Left ventricle myocardium inferior (tissue), 1 donor: Measurements from ENCODE around the gene DOHH. TPM values are rescaled to one million over a fixed set of nuclear protein-coding genes. Genes with fewer than 3 reads are reported as not detected.

Experiments
- DNase-seq: peaks from one replicate; pipeline ENCODE4 v3.0.0-alpha.2; 2020
- H3K27ac ChIP-seq: fragments of 200-600 bp; replicated peaks from 2 replicates; pipeline ENCODE4 v1.8.0; 2021
- H3K27me3 ChIP-seq: fragments of 200-600 bp; 2 replicates; pipeline ENCODE4 v1.8.0; 2021; ENCODE audit warnings: low read depth
- H3K36me3 ChIP-seq: fragments of 200-600 bp; 2 replicates; pipeline ENCODE4 v1.8.0; 2021
- H3K4me1 ChIP-seq: fragments of 200-600 bp; 2 replicates; pipeline ENCODE4 v1.8.0; 2021
- H3K4me3 ChIP-seq: fragments of 200-600 bp; 2 replicates; pipeline ENCODE4 v1.8.0; 2021; ENCODE audit warnings: mild to moderate bottlenecking, moderate library complexity
- H3K9me3 ChIP-seq: fragments of 200-600 bp; replicated peaks from 2 replicates; pipeline ENCODE4 v1.8.0; 2021
- CTCF ChIP-seq: fragments of 200-600 bp; IDR thresholded peaks from 2 replicates; pipeline ENCODE4 v1.8.0; 2021; ENCODE audit warnings: antibody characterized with exemption, mild to moderate bottlenecking, borderline replicate concordance
- intact Hi-C: fragments of 100-400 bp; cut with micrococcal nuclease; formaldehyde crosslinking; loops from one replicate; pipeline ENCODE4 v1.11.0; 2022
- total RNA-seq: library from RNA; stranded (reverse); fragmentation: NEBNext Ultra II Directional; extraction: Animal tissue kit (Norgen Biotek cat#: 25700); gene quantifications from one replicate; pipeline ENCODE4 v1.2.1, GENCODE V29; 2021
- donor health status: DM: no; HTN: yes; CAD: no; lungs with severe emphysema.

Gene DOHH
- total RNA-seq, 1 donor from 2014 or later = 11.1 TPM

- Histone ChIP-seq H3K4me1 (peaks cover 6% of the 10 kb centered on the region), H3K36me3 (peaks cover 58% of the 10 kb centered on the region), H3K9me3 (no peaks in the 10 kb centered on the region), H3K27me3 (no peaks in the 10 kb centered on the region), H3K4me3 (no peak overlapping the region), H3K27ac (no peak overlapping the region)
- no peak for TF ChIP-seq CTCF
- no peak for DNase-seq
- intact Hi-C loops = no loop called here
Measured at GRCh38 chr19:3494051-3494450, 6.4 kb downstream of the DOHH start.

- H3K27ac ChIP-seq = no peak overlapping the region
- peaks cover 58% of the 10 kb centered on the region for H3K36me3 ChIP-seq
- H3K4me1 ChIP-seq = peaks cover 2% of the 10 kb centered on the region
- TF ChIP-seq CTCF = no peak
- no peaks in the 10 kb centered on the region for H3K27me3 ChIP-seq
- DNase-seq = no peak
- H3K4me3 ChIP-seq = no peak overlapping the region
- intact Hi-C loops = no loop called here
- H3K9me3 ChIP-seq = no peaks in the 10 kb centered on the region
Measured at GRCh38 chr19:3493651-3494050, 6.8 kb downstream of the DOHH start.

- DNase-seq = no peak
- no peak for TF ChIP-seq CTCF
- intact Hi-C loops = no loop called here
- Histone ChIP-seq H3K27me3 (no peaks in the 10 kb centered on the region), H3K9me3 (no peaks in the 10 kb centered on the region), H3K4me1 (no peaks in the 10 kb centered on the region), H3K36me3 (peaks cover 58% of the 10 kb centered on the region), H3K4me3 (no peak overlapping the region), H3K27ac (no peak overlapping the region)
Measured at GRCh38 chr19:3492919-3493318, 7.6 kb downstream of the DOHH start.

GRCh38 chr19:3492131-3492839 is 8.2 kb downstream of the DOHH start:
- Histone ChIP-seq H3K9me3 (no peaks in the 10 kb centered on the region), H3K27ac (no peak overlapping the region), H3K36me3 (peaks cover 58% of the 10 kb centered on the region), H3K4me1 (no peaks in the 10 kb centered on the region), H3K27me3 (no peaks in the 10 kb centered on the region), H3K4me3 (no peak overlapping the region)
- intact Hi-C loops = no loop called here
- no peak for DNase-seq
- TF ChIP-seq CTCF = no peak

GRCh38 chr19:3491396-3492119 is 8.9 kb downstream of the DOHH start:
- Histone ChIP-seq H3K9me3 (no peaks in the 10 kb centered on the region), H3K4me3 (no peak overlapping the region), H3K4me1 (no peaks in the 10 kb centered on the region), H3K27me3 (no peaks in the 10 kb centered on the region), H3K27ac (no peak overlapping the region), H3K36me3 (peaks cover 53% of the 10 kb centered on the region)
- no peak for DNase-seq
- no peak for TF ChIP-seq CTCF
- intact Hi-C loops = no loop called here
